ENCODE results near the gene PAK3. TPM values are rescaled to one million over a fixed set of nuclear protein-coding genes. Genes with fewer than 3 reads are reported as not detected.

Gene PAK3
- total RNA-seq, 2 donors from 2014 or later = 6.7 to 12.5 TPM

DNA sequence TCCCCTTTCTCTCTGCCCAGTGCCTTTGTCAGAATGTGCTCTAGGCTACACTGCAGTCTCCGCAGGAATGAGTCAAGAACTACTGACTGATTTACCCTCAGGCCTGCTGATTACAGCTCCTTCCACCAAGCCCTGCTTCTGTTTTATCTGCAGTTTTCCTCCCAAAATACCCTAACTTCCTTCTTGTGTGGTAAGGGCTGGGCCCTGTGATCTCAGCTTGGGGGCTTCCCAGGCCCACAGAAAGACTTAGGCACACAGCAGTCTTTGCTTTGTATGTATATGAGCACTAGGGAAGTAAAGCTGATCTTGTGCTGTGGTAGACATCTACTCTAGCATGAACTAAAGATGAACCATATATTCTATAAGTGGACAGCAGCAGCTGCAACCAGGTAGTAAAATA is 18.8 kb downstream of the PAK3 start:
- no peak overlapping the region for H3K27ac ChIP-seq
- no peak for TF ChIP-seq POLR2A (IDR thresholded peaks at IDR 0.05)
- no peak for TF ChIP-seq POLR2AphosphoS5 (IDR thresholded peaks at IDR 0.05)
- TF ChIP-seq, protein P1, sequence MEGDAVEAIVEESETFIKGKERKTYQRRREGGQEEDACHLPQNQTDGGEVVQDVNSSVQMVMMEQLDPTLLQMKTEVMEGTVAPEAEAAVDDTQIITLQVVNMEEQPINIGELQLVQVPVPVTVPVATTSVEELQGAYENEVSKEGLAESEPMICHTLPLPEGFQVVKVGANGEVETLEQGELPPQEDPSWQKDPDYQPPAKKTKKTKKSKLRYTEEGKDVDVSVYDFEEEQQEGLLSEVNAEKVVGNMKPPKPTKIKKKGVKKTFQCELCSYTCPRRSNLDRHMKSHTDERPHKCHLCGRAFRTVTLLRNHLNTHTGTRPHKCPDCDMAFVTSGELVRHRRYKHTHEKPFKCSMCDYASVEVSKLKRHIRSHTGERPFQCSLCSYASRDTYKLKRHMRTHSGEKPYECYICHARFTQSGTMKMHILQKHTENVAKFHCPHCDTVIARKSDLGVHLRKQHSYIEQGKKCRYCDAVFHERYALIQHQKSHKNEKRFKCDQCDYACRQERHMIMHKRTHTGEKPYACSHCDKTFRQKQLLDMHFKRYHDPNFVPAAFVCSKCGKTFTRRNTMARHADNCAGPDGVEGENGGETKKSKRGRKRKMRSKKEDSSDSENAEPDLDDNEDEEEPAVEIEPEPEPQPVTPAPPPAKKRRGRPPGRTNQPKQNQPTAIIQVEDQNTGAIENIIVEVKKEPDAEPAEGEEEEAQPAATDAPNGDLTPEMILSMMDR (IDR thresholded peaks at IDR 0.05) = no peak
- intact Hi-C loops (cut with DNase I) = no loop called here
- 91% methylated on average over 1 of the region's 1 CpG for WGBS
- no peak overlapping the region for H3K4me3 ChIP-seq
- DNase-seq (ENCODE audit: low spot score) = no peak
- H3K36me3 ChIP-seq = no peaks in the 10 kb centered on the region
- H3K27me3 ChIP-seq (replicated peaks; ENCODE audit: insufficient read depth) = no peaks in the 10 kb centered on the region
- H3K4me1 ChIP-seq (replicated peaks) = no peaks in the 10 kb centered on the region
- H3K9me3 ChIP-seq = no peaks in the 10 kb centered on the region

DNA sequence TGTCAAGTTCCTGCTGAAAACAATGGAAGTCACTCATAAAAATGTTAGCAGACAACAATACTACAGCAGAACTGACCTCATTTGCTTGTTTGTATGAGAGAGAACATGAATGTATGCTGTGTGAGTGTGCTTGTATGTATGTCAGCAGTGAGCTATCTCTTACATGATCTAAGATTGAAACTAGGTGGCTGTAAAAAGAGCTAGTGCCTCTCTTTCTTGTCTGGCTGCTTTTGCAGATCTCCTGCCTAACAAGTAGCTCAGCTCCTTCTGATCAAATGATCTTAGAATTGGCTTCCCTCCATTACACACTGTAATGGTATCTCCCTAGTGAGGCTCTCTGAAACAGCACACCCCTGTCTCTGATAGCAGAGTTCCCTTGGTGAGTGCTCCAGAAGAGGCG is 20.7 kb downstream of the PAK3 start:
- no peak for DNase-seq (ENCODE audit: low spot score)
- H3K9me3 ChIP-seq = no peaks in the 10 kb centered on the region
- no peak overlapping the region for H3K4me3 ChIP-seq
- TF ChIP-seq POLR2A (IDR thresholded peaks at IDR 0.05) (no peak), POLR2AphosphoS5 (IDR thresholded peaks at IDR 0.05) (no peak)
- TF ChIP-seq, protein P1 (IDR thresholded peaks at IDR 0.05) = no peak
- 69% methylated on average over 1 of the region's 1 CpG for WGBS
- intact Hi-C loops (cut with DNase I) = no loop called here
- H3K27me3 ChIP-seq (replicated peaks; ENCODE audit: insufficient read depth) = no peaks in the 10 kb centered on the region
- H3K36me3 ChIP-seq = no peaks in the 10 kb centered on the region
- no peak overlapping the region for H3K27ac ChIP-seq
- no peaks in the 10 kb centered on the region for H3K4me1 ChIP-seq (replicated peaks)

DNA sequence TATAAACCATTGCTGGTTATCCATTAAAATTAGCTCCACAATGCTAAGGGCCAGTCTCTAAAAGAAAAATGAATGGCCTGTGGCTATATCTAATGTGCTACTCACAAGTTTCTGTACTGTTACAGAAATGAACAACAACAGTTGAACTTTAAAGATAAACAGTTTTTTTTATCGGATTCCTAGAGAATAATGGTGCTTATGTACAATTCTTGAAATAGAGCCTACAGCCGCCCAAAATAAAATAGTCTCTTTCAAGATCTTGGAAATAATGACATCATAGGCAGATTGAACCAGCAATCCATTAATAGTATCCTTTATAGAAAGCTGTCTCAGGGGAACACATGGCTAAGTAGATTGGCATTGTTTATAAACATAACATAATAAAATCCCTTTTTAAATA is 23.4 kb downstream of the PAK3 start:
- 79% methylated on average over 2 of the region's 2 CpGs for WGBS
- no peaks in the 10 kb centered on the region for H3K27me3 ChIP-seq (replicated peaks; ENCODE audit: insufficient read depth)
- intact Hi-C loops (cut with DNase I) = no loop called here
- no peak for DNase-seq (ENCODE audit: low spot score)
- H3K4me3 ChIP-seq = no peak overlapping the region
- H3K4me1 ChIP-seq (replicated peaks) = no peaks in the 10 kb centered on the region
- H3K9me3 ChIP-seq = no peaks in the 10 kb centered on the region
- H3K36me3 ChIP-seq = no peaks in the 10 kb centered on the region
- TF ChIP-seq POLR2A (IDR thresholded peaks at IDR 0.05) (no peak), POLR2AphosphoS5 (IDR thresholded peaks at IDR 0.05) (no peak)
- TF ChIP-seq, protein P1 (IDR thresholded peaks at IDR 0.05) = no peak
- no peak overlapping the region for H3K27ac ChIP-seq

DNA sequence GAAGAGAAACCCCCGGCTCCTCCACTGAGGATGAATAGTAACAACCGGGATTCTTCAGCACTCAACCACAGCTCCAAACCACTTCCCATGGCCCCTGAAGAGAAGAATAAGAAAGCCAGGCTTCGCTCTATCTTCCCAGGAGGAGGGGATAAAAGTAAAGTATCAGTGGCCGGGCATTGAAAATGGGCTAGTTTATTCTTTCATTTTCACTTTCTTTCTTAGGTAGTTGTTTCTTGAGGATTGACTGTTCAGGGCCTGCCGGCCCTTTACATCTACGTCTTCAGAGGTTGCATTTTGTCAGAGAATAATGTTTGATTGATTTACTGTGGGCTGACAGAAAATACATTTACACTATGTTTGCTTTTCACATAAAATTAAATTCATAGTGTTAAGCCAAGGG is 27.1 kb downstream of the PAK3 start:
- DNase-seq (ENCODE audit: low spot score) = no peak
- H3K36me3 ChIP-seq = no peaks in the 10 kb centered on the region
- H3K27ac ChIP-seq = no peak overlapping the region
- H3K4me1 ChIP-seq (replicated peaks) = no peaks in the 10 kb centered on the region
- intact Hi-C loops (cut with DNase I) = no loop called here
- H3K4me3 ChIP-seq = no peak overlapping the region
- no peaks in the 10 kb centered on the region for H3K27me3 ChIP-seq (replicated peaks; ENCODE audit: insufficient read depth)
- H3K9me3 ChIP-seq = no peaks in the 10 kb centered on the region
- WGBS = 89% methylated on average over 6 of the region's 6 CpGs
- TF ChIP-seq, protein P1 (IDR thresholded peaks at IDR 0.05) = no peak
- TF ChIP-seq POLR2AphosphoS5 (IDR thresholded peaks at IDR 0.05) = no peak
- no peak for TF ChIP-seq POLR2A (IDR thresholded peaks at IDR 0.05)

DNA sequence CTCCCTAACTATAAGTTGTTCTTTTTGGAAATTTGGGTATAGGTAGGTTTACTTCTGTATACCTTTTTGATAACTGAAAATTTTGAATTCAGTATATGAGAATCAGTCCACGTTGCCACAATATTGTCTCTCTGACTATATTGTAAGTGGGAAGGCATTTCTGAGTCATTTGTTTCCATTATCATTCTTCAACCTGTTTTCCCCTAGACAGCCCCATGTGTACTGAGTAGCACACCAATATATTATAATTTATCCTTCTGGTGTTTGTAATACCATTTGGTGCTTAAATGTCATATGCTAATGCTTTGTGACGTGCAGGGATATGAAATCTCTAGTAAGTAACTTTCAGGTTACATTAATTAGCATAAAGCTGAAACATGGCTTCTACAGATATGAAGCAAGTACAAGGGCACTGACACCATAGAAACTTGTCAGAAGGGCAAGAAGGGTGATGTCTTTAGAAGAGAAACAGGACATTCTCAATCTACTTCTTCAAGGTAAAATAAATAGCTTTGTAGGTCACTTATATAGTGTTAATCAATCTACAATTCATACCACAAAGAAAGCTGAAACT is 27.7 kb downstream of the PAK3 start:
- TF ChIP-seq POLR2A (IDR thresholded peaks at IDR 0.05) = no peak
- no peak for TF ChIP-seq POLR2AphosphoS5 (IDR thresholded peaks at IDR 0.05)
- TF ChIP-seq, protein P1 (IDR thresholded peaks at IDR 0.05) = no peak
- no peak for DNase-seq (ENCODE audit: low spot score)
- no peak overlapping the region for H3K27ac ChIP-seq
- H3K4me1 ChIP-seq (replicated peaks) = no peaks in the 10 kb centered on the region
- no peak overlapping the region for H3K4me3 ChIP-seq
- H3K9me3 ChIP-seq = no peaks in the 10 kb centered on the region
- WGBS = 85% methylated on average over 2 of the region's 2 CpGs
- no peaks in the 10 kb centered on the region for H3K36me3 ChIP-seq
- no peaks in the 10 kb centered on the region for H3K27me3 ChIP-seq (replicated peaks; ENCODE audit: insufficient read depth)
- intact Hi-C loops (cut with DNase I) = no loop called here
